Vagina (tissue), 2 donors: Measurements from ENCODE around the gene EHBP1L1. TPM values are rescaled to one million over a fixed set of nuclear protein-coding genes. Genes with fewer than 3 reads are reported as not detected.

Experiments
- DNase-seq, 2 donors: peaks; one replicate each; pipeline ENCODE4 v3.0.0-alpha.2; 2017; ENCODE audit errors: extremely low spot score in 2 of 2
- H3K27ac ChIP-seq: fragments of 200-600 bp; sonication (generic); one replicate; pipeline ENCODE4 v1.5.1; 2019
- H3K27me3 ChIP-seq: fragments of 200-600 bp; sonication (generic); one replicate; pipeline ENCODE4 v1.5.1; 2019
- H3K36me3 ChIP-seq, 2 donors: fragments of 200-600 bp; sonication (generic); one replicate each; pipeline ENCODE4 v1.5.1; 2017 to 2019
- H3K4me1 ChIP-seq: fragments of 200-600 bp; sonication (generic); one replicate; pipeline ENCODE4 v1.5.1; 2019
- H3K4me3 ChIP-seq, 2 donors: fragments of 200-600 bp; sonication (generic); 1 replicate in 1 of 2; 2 replicates in 1 of 2; pipeline ENCODE4 v1.5.1; 2016 to 2019
- H3K9me3 ChIP-seq: fragments of 200-600 bp; sonication (generic); one replicate; pipeline ENCODE4 v1.5.1; 2019
- POLR2A ChIP-seq, 2 donors: fragments of 450-650 bp; IDR thresholded peaks; one replicate each; pipeline ENCODE4 v1.6.1; 2017; ENCODE audit warnings: antibody characterized with exemption in 2 of 2, mild to moderate bottlenecking in 2 of 2, moderate library complexity in 2 of 2
- POLR2AphosphoS5 ChIP-seq, 2 donors: sonication (generic); formaldehyde crosslinking; IDR thresholded peaks; one replicate each; pipeline ENCODE4 v1.9.0; 2017; ENCODE audit warnings: antibody characterized with exemption in 2 of 2, mild to moderate bottlenecking in 2 of 2, low read depth in 1 of 2; ENCODE audit not compliant: insufficient read depth in 1 of 2
- intact Hi-C: fragments of 100-400 bp; cut with DNase I; formaldehyde crosslinking; loops from one replicate; pipeline ENCODE4 v1.15.1; 2023
- total RNA-seq: library from RNA; depleted of rRNA; stranded (reverse); fragments of >200 nt; gene quantifications from one replicate; pipeline ENCODE4 v1.2.3, GENCODE V29; 2016
- TF ChIP-seq, protein P1 (sequence below), 3 experiments: fragments of 450-650 bp in 2 of 3; fragments of 200-600 bp in 1 of 3; sonication (generic) in 1 of 3; IDR thresholded peaks; one replicate each; pipeline ENCODE4 v1.5.1; 2017 to 2019; ENCODE audit warnings: antibody characterized with exemption in 3 of 3, mild to moderate bottlenecking in 2 of 3, moderate library complexity in 2 of 3

Gene EHBP1L1
- total RNA-seq, 1 donor from 2014 or later: 123 TPM

GRCh38 chr11:65630215-65630614, 54.4 kb downstream of the EHBP1L1 start:
- Histone ChIP-seq H3K27ac (no peak overlapping the region), H3K4me1 (no peaks in the 10 kb centered on the region), H3K27me3 (no peaks in the 10 kb centered on the region), H3K9me3 (no peaks in the 10 kb centered on the region), H3K4me3 (no peak overlapping the region), H3K36me3 (peaks cover 0 to 66% of the 10 kb centered on the region in 2 donors)
- no peak for TF ChIP-seq POLR2A (IDR thresholded peaks at IDR 0.05)
- TF ChIP-seq, protein P1, sequence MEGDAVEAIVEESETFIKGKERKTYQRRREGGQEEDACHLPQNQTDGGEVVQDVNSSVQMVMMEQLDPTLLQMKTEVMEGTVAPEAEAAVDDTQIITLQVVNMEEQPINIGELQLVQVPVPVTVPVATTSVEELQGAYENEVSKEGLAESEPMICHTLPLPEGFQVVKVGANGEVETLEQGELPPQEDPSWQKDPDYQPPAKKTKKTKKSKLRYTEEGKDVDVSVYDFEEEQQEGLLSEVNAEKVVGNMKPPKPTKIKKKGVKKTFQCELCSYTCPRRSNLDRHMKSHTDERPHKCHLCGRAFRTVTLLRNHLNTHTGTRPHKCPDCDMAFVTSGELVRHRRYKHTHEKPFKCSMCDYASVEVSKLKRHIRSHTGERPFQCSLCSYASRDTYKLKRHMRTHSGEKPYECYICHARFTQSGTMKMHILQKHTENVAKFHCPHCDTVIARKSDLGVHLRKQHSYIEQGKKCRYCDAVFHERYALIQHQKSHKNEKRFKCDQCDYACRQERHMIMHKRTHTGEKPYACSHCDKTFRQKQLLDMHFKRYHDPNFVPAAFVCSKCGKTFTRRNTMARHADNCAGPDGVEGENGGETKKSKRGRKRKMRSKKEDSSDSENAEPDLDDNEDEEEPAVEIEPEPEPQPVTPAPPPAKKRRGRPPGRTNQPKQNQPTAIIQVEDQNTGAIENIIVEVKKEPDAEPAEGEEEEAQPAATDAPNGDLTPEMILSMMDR (IDR thresholded peaks at IDR 0.05): no peak
- TF ChIP-seq POLR2AphosphoS5 (IDR thresholded peaks at IDR 0.05; ENCODE audit: insufficient read depth in 1 of 2, low read depth in 1 of 2): no peak
- no peak for DNase-seq
- intact Hi-C loops: no loop called here

- no peak overlapping the region for H3K27ac ChIP-seq
Observed at GRCh38 chr11:65633390-65634108, 57.7 kb downstream of the EHBP1L1 start.

DNA sequence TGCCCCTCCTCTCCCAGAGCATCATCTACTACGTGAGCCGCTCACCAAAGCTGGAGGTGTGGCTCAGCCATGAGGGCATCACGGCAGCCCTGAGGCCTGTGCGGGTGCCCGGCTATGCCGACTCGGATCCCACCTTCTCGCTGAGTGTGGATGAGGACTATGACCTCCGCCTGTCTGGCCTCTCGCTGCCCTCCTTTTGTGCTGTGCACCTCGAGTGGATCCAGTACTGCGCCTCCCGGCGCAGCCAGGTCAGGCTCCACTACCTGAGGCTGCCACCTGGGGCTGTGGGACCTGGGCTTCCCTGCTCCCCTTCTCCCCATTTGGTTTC, 58.2 kb downstream of the EHBP1L1 start:
- TF ChIP-seq POLR2A (IDR thresholded peaks at IDR 0.05) (no peak), POLR2AphosphoS5 (IDR thresholded peaks at IDR 0.05; ENCODE audit: insufficient read depth in 1 of 2, low read depth in 1 of 2) (no peak)
- TF ChIP-seq, protein P1 (IDR thresholded peaks at IDR 0.05): no peak
- Histone ChIP-seq H3K4me3 (no peak overlapping the region), H3K36me3 (peaks cover 0 to 55% of the 10 kb centered on the region in 2 donors), H3K27ac (no peak overlapping the region), H3K27me3 (no peaks in the 10 kb centered on the region), H3K4me1 (peaks cover 18% of the 10 kb centered on the region), H3K9me3 (no peaks in the 10 kb centered on the region)
- intact Hi-C loops: no loop called here
- DNase-seq: no peak

More at GRCh38 chr11:65633390-65634108, 57.7 kb downstream of the EHBP1L1 start:
- Histone ChIP-seq H3K4me3 (no peak overlapping the region), H3K9me3 (no peaks in the 10 kb centered on the region), H3K4me1 (peaks cover 12% of the 10 kb centered on the region), H3K27me3 (no peaks in the 10 kb centered on the region), H3K36me3 (peaks cover 0 to 56% of the 10 kb centered on the region in 2 donors)
- TF ChIP-seq POLR2AphosphoS5 (IDR thresholded peaks at IDR 0.05; ENCODE audit: insufficient read depth in 1 of 2, low read depth in 1 of 2) (no peak), POLR2A (IDR thresholded peaks at IDR 0.05) (no peak)
- TF ChIP-seq, protein P1 (IDR thresholded peaks at IDR 0.05): no peak
- DNase-seq: no peak
- intact Hi-C loops: no loop called here

- Histone ChIP-seq H3K36me3 (peaks cover 0 to 51% of the 10 kb centered on the region in 2 donors), H3K9me3 (no peaks in the 10 kb centered on the region), H3K4me3 (no peak overlapping the region), H3K4me1 (peaks cover 21% of the 10 kb centered on the region), H3K27me3 (no peaks in the 10 kb centered on the region), H3K27ac (no peak overlapping the region)
- intact Hi-C loops: no loop called here
- TF ChIP-seq, protein P1 (IDR thresholded peaks at IDR 0.05): no peak
- no peak for TF ChIP-seq POLR2A (IDR thresholded peaks at IDR 0.05)
- no peak for DNase-seq
Observed at GRCh38 chr11:65634440-65634839, 58.6 kb downstream of the EHBP1L1 start.

DNA sequence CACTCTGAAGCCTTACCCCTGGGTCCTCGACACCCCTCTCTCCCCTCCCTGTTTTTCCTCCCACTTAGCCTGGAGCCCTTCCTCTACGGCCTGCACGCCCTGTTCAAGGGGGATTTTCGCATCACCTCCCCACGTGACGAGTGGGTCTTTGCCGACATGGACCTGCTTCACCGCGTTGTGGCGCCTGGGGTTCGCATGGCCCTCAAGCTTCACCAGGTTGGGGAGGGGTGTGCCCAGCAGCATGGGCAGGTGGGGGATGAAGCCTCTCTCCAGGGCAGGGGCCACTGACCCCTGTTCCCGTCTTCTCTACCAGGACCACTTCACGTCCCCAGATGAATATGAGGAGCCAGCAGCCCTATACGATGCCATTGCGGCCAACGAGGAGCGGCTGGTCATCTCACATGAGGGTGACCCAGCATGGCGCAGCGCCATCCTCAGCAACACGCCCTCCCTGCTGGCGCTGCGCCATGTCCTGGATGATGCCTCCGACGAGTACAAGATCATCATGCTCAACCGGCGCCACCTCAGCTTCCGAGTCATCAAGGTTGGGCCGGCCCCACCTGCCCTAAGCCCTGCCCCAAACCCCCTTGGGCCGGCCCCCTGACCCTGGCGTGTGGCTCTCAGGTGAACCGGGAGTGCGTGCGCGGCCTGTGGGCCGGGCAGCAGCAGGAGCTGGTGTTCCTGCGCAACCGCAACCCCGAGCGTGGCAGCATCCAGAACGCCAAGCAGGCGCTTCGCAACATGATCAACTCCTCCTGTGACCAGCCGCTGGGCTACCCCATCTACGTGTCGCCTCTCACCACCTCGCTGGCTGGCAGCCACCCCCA, 59.3 kb downstream of the EHBP1L1 start:
- H3K4me1 ChIP-seq: peaks cover 28% of the 10 kb centered on the region
- intact Hi-C loops: no loop called here
- peaks cover 0 to 44% of the 10 kb centered on the region in 2 donors for H3K36me3 ChIP-seq
- no peaks in the 10 kb centered on the region for H3K9me3 ChIP-seq
- no peaks in the 10 kb centered on the region for H3K27me3 ChIP-seq
- TF ChIP-seq, protein P1 (IDR thresholded peaks at IDR 0.05): no peak
- no peak for TF ChIP-seq POLR2A (IDR thresholded peaks at IDR 0.05)
- no peak for TF ChIP-seq POLR2AphosphoS5 (IDR thresholded peaks at IDR 0.05; ENCODE audit: insufficient read depth in 1 of 2, low read depth in 1 of 2)
- H3K4me3 ChIP-seq: no peak overlapping the region
- no peak for DNase-seq
- no peak overlapping the region for H3K27ac ChIP-seq
